ENCODE measurements around the gene CLDN34. TPM values are rescaled to one million over a fixed set of nuclear protein-coding genes. Genes with fewer than 3 reads are reported as not detected.

The CLDN34 gene
- total and polyA plus RNA-seq, 12 donors, result not detected

DNA sequence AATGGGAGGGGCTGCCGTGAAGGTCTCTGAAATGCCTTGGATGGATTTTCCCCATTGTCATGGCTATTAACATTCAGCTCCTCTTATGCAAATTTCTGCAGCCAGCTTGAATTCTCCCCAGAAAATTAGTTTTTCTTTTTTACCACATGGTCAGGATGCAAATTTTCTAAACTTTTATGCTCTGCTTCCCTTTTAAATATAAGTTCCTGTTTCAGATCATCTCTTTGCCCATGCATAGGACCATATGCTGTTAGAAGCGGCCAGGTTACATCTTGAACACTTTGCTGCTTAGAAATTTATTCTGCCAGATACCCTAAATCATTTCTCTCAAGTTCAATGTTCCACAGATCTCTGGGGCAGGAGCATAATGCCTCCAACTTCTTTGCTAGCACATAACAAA is 13.8 kb upstream of the CLDN34 start:
- Histone ChIP-seq H3K27me3 (peaks cover 0 to 17% (median 0%) of the 10 kb centered on the region in 7 donors), H3K36me3 (no peaks in the 10 kb centered on the region), H3K4me1 (no peaks in the 10 kb centered on the region), H3K9me3 (peaks cover 0 to 24% (median 0%) of the 10 kb centered on the region in 11 donors), H3K27ac (no peak overlapping the region), H3K4me3 (no peak overlapping the region)
- intact Hi-C loops (cut with DNase I), result no loop called here
- ATAC-seq (no peak), DNase-seq (no peak)
- no peak for TF ChIP-seq CTCF (IDR thresholded peaks at IDR 0.05)
- 87 to 94% methylated on average over 2 of the region's 2 CpGs for WGBS, 2 donors

- H3K4me1 ChIP-seq, result no peaks in the 10 kb centered on the region
- no peak overlapping the region for H3K27ac ChIP-seq
- no peaks in the 10 kb centered on the region for H3K27me3 ChIP-seq
- intact Hi-C loops (cut with DNase I), result no loop called here
- H3K9me3 ChIP-seq, result peaks cover 0 to 23% (median 0%) of the 10 kb centered on the region in 11 donors
- TF ChIP-seq CTCF (IDR thresholded peaks at IDR 0.05), result no peak
- H3K4me3 ChIP-seq, result no peak overlapping the region
- no peaks in the 10 kb centered on the region for H3K36me3 ChIP-seq
- ATAC-seq (no peak), DNase-seq (no peak)
- WGBS, 2 donors, result 48 to 68% methylated on average over 6 of the region's 6 CpGs
Observed at GRCh38 chrX:9955506-9955905, 11.7 kb upstream of the CLDN34 start.

DNA sequence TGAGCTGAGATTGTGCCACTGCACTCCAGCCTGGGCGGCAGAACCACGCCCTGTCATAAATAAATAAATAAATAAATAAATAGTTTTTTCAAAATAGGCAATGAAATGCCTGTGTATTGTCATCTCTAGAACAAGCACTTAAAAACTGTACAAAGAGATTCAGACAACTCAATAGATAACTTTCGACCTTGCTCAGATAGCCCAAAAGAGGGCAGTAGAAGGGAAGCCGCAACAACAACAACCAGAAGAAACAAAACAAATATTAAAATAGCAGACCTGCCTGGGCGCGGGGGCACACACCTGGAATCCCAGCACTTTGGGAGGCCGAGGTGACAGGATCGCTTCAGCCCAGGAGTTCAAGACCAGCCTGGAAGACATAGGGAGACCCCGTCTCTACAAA is 9.4 kb upstream of the CLDN34 start:
- TF ChIP-seq CTCF (IDR thresholded peaks at IDR 0.05), result no peak
- no peak for DNase-seq
- no peaks in the 10 kb centered on the region for H3K4me1 ChIP-seq
- H3K36me3 ChIP-seq, result no peaks in the 10 kb centered on the region
- peaks cover 0 to 20% (median 0%) of the 10 kb centered on the region in 11 donors for H3K9me3 ChIP-seq
- ATAC-seq, result no peak
- no peak overlapping the region for H3K27ac ChIP-seq
- peaks cover 0 to 8% (median 0%) of the 10 kb centered on the region in 7 donors for H3K27me3 ChIP-seq
- intact Hi-C loops (cut with DNase I), result no loop called here
- 79 to 81% methylated on average over 9 of the region's 9 CpGs for whole genome bisulfite sequencing, 2 donors
- H3K4me3 ChIP-seq, result no peak overlapping the region

DNA sequence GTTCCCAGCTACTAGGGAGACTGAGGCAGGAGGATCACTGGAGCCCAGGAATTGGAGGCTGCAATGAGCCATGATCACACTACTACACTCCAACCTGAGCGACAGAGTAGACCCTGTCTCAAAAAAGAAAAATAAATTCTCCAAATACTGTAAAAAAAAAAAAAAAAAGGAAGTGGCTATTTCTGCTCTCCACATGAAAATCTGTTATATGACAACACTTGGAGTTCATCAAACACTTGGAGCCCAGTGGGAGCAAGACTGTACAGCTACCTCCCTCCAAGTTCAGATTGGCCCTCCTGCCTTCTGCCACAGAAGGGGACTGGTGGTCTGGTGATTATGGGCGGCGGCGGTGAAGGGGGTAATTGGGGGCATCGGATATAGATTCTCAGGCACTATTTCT is 9.0 kb upstream of the CLDN34 start:
- peaks cover 0 to 8% (median 0%) of the 10 kb centered on the region in 7 donors for H3K27me3 ChIP-seq
- H3K4me3 ChIP-seq, result no peak overlapping the region
- no peak for TF ChIP-seq CTCF (IDR thresholded peaks at IDR 0.05)
- DNase-seq (no peak), ATAC-seq (no peak)
- H3K36me3 ChIP-seq, result no peaks in the 10 kb centered on the region
- WGBS, 2 donors, result 82 to 91% methylated on average over 4 to 5 of the region's 5 CpGs
- intact Hi-C loops (cut with DNase I), result no loop called here
- no peaks in the 10 kb centered on the region for H3K4me1 ChIP-seq
- H3K27ac ChIP-seq, result no peak overlapping the region
- peaks cover 0 to 16% (median 0%) of the 10 kb centered on the region in 11 donors for H3K9me3 ChIP-seq

Data from heart right ventricle (tissue), 16 donors.